GM20000 (cell line): ENCODE results near the gene DLST.

Experiments used
- DNase-seq: peaks from one replicate; pipeline ENCODE4 v3.0.0; 2012; ENCODE audit warnings: low spot score
- TF ChIP-seq, protein P1 (sequence below): IDR thresholded peaks from 2 replicates; pipeline ENCODE4 v1.5.1; 2012; ENCODE audit warnings: mild to moderate bottlenecking, control low read depth; ENCODE audit errors: extremely low read depth, missing control alignments

Gene DLST

GRCh38 chr14:74852922-74853530 is 28.7 kb upstream of the DLST start:
- TF ChIP-seq, protein P1, sequence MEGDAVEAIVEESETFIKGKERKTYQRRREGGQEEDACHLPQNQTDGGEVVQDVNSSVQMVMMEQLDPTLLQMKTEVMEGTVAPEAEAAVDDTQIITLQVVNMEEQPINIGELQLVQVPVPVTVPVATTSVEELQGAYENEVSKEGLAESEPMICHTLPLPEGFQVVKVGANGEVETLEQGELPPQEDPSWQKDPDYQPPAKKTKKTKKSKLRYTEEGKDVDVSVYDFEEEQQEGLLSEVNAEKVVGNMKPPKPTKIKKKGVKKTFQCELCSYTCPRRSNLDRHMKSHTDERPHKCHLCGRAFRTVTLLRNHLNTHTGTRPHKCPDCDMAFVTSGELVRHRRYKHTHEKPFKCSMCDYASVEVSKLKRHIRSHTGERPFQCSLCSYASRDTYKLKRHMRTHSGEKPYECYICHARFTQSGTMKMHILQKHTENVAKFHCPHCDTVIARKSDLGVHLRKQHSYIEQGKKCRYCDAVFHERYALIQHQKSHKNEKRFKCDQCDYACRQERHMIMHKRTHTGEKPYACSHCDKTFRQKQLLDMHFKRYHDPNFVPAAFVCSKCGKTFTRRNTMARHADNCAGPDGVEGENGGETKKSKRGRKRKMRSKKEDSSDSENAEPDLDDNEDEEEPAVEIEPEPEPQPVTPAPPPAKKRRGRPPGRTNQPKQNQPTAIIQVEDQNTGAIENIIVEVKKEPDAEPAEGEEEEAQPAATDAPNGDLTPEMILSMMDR, result no peak

DNA sequence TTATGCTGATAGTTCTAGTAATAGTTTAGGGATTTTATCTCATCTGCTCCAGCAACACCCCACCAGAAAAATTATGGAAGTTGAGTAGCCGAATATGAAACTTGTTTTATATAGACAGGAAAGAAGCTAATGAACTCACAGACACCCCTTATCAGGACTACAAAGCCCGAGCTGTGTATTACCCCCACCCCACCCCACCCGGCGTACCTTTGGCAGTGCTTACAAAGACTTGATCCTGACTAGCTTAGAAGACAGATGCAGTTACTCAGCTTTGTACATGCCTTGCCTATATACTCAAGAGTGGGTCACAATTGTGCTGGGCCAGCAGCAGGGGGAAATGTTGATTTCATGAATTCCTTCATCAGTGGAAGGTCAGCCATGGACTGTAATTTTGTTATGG is 28.1 kb upstream of the DLST start:
- DNase-seq, result no peak
- TF ChIP-seq, protein P1, result no peak

More at GRCh38 chr14:74852922-74853530, 28.7 kb upstream of the DLST start:
- DNase-seq, result no peak

DNA sequence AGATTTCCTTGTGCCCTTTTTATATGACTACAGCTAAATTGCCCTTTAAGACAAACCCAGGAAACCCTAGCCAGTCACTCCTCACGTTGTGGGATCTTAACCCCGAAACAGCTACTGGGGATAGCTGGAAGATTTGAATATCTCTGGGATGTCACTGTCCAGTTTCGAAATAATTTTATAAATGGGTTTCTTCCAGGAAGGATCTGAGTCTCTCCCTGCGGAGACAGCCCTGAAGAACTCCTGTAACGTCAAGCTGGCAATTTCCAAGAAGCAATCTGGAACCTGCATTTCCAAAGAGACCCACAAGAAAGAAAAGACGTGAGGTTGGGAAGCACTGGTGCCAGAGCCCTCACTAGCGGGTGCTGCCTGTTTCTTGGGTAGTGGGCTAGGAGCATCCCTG is 26.7 kb upstream of the DLST start:
- TF ChIP-seq, protein P1, result no peak

DNA sequence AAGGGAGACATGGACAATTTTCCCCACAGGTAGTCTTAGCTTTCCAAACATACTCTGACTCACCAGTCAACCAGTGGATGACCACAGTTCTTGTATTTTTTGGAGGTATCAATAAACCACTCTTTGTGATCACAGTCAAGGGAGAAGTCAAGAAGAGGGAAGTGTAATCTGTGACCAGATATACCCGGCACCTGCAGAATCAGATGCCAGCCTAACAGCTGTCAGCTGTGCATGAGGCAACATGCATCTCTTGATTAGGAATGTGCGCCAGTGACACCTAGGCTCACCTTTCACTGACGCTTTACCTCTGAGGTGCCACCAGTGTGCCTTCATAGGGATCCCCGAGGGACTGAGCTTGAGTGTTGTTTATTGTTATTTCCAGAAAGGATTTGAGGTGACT is 25.8 kb upstream of the DLST start:
- no peak for DNase-seq
- TF ChIP-seq, protein P1, result no peak

More for the DNA sequence above, 26.7 kb upstream of the DLST start:
- DNase-seq, result no peak

- no peak for DNase-seq
- TF ChIP-seq, protein P1, result no peak
These were observed 25.4 kb upstream of the DLST start for GRCh38 chr14:74856366-74856765.

DNA sequence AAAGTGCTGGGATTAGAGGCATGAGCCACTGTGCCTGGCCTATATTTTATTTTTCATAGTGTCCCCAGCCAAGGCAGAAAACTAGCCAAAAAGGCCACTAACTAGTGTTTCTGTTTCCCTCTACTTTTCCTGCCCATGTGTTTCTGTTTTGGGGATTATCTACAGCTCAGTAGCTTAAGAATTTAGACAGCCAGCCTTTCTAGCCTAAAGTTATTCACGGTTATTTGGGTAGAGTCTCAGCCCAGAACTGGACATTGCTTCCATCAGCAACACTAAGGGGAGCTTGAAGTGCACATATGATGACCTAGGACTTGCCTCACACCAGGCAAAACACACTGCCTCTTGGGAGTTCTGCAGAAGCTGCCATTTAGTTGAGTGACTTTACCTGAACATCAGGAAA is 23.7 kb upstream of the DLST start:
- no peak for DNase-seq
- TF ChIP-seq, protein P1, result no peak

DNA sequence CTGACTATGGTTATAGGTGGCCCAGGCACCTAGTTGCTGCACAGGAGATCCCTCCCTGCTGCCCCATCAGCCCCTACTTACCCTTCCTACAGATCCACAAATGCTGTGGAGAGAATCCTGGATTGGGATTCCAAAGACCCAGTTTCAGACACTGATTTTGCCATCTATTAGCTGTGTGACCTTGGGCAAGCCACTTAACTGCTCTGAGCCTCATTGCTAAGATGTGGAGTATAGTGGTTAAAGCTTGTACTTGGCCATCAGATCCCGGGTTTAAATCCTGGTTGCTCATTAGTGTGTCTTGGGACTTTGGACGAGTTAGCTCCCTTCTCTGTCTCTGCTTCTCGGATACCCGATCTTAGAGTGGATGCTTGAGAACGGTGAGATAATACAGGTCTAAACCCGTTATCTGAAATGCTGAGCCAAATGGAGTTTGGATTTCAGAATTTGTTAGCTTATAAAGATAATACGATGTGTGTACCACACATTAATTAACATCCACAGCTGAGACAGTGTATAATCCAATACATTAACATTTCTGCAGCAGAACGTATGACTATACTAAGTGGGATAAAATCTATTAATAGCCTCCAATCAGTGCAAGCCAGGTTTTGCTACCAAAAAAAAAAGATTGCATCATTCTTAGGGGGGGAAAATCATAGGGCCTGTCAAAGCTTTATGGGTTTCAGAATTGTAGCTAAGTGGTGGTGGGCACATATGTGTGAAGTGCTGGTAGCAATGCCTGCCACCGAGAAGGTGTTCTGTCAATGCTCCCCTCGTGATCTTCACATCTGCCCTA is 21.8 kb upstream of the DLST start:
- TF ChIP-seq, protein P1, result no peak
- DNase-seq, result no peak
